GM19035 (cell line): ENCODE results near the gene TPGS1.

Source experiments
- ATAC-seq: cut with Tn5 transposase; IDR thresholded peaks from one replicate; pipeline ENCODE4 v1.9.1; 2021; ENCODE audit not compliant: unreplicated experiment

Gene TPGS1

DNA sequence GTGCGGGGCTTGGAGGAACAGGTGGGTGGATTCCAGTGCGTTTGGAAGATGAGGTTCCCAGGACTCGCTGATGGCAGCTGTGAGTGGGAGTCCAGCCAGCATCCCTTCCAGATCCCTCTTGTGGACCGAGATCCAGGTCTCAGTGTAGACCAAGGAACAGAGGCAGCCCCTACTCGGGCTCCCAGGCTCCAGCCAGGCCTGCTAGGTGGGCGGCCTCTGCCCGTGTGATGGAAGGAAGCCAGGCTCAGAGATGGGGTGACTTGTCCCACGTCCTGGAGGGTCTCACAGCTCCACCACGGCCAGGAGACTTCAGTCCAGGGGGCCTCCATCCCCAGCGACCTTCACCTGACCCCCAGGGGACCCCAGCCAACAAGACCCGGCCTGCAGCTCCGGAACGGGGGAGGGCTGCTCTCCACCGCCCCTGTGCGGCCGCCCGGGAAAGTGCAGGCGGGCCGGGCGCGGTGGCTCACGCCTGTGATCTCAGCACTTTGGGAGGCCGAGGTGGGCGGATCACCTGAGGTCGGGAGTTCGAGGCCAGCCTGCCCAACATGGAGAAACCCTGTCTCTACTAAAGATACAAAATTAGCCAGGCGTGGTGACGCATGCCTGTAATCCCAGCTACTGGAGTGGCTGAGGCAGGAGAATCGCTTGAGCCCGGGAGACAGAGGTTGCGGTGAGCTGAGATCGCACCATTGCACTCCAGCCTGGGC lies 11.7 kb upstream of the TPGS1 start:
- ATAC-seq: no peak

DNA sequence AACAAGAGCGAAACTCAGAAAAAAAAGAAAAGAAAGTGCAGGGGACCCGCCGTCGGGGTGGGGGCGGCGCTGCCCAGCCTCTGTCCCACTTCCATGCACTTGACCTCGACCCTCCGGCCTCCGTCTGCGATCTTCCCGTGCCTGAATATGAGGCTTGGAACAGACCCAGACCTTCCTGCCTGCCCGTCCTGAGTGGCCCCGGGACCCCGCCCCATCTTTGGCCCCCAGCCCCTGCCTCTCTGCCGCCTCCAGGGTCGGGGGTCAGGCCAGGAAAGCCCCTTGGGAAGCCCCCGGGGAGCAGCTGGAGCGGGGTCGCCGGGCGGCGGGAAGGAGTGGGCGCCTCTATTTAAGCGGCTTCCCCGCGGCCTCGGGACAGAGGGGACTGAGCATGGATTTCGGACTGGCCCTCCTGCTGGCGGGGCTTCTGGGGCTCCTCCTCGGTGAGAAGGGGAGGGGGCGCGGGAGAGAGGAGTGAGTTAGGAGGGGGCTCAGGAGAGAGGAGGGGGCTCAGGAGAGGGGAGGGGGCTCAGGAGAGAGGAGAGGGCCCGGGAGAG lies 11.1 kb upstream of the TPGS1 start, which contains the start of gene MADCAM1:
Gene MADCAM1 (plus strand): TSS at position 375 of the 554 bp plus-strand sequence. CDS start 14 bp downstream, at position 389.
- no peak for ATAC-seq

- no peak for ATAC-seq
These were observed 10.3 kb upstream of the TPGS1 start for GRCh38 chr19:496986-497385.

DNA sequence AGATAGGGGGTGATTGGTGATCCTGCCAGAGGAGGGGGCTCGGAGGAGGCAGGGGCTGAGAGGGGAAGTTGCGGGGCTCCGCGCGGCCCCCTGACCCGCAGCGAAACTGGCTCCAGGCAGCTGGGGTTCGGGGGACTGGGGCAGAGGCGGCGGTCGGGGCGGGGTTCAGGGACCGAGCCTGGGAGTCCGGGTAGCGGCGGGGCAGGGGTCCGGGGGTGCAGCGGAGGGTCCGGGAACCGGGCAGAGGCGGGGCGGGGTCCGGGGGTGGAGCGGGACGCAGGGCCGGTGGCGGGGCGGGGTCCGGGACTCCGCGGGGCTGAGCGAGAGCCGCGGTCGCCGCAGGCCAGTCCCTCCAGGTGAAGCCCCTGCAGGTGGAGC lies 9.8 kb upstream of the TPGS1 start:
- no peak for ATAC-seq

DNA sequence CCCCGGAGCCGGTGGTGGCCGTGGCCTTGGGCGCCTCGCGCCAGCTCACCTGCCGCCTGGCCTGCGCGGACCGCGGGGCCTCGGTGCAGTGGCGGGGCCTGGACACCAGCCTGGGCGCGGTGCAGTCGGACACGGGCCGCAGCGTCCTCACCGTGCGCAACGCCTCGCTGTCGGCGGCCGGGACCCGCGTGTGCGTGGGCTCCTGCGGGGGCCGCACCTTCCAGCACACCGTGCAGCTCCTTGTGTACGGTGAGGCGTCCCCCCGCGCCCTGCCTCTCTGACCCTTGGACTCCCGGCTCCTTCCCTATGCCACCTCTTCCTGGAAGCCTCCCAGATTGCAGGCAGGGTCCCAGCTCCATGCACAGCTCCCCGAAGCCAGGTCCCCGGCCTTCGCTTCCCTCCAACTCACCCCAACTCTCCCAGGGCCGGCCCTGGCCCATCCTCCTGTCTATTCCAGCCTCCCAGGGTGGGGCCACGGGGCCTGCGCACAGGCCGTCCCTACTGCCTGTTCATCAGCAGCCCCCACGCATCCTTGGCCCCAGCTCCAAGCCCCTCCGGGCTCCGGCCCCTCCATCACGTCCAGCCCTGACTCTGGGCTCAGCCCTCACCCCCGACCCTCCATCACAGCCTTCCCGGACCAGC lies 9.3 kb upstream of the TPGS1 start:
- no peak for ATAC-seq

DNA sequence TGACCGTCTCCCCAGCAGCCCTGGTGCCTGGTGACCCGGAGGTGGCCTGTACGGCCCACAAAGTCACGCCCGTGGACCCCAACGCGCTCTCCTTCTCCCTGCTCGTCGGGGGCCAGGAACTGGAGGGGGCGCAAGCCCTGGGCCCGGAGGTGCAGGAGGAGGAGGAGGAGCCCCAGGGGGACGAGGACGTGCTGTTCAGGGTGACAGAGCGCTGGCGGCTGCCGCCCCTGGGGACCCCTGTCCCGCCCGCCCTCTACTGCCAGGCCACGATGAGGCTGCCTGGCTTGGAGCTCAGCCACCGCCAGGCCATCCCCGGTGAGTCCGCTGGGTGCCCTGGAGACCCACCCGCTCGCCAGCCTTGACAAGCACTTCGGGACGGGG lies 8.8 kb upstream of the TPGS1 start:
- ATAC-seq: no peak

DNA sequence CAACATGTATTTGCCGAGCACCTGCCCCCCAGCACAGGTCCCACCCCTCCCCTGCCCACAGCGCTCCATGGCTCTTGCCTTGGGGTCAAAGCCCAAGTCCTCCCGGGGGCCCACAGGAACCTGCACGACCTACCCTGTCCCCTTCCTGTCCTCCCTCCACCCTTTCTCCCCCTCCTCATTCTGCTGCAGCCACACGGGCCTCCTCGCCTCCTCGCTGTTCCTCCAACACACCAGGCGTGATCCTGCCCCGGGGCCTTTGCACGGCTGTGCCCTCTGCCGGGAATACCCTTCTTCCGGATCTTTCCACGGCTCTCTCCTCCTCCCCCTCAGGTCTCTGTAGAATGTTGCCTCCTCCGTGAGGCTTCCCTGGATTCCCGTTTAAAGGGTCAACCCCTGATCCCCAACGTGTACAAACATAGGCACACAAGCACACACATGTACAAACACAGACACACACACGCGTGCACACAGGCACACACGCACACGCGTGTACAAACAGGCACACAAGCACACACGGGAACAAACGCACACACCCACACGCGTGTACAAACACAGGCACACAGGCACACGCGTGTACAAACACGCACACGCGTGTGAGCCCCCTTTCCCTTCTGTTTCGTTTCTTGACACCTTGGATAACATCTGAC lies 8.2 kb upstream of the TPGS1 start:
- no peak for ATAC-seq

GRCh38 chr19:501646-502045 lies 5.7 kb upstream of the TPGS1 start:
- no peak for ATAC-seq

DNA sequence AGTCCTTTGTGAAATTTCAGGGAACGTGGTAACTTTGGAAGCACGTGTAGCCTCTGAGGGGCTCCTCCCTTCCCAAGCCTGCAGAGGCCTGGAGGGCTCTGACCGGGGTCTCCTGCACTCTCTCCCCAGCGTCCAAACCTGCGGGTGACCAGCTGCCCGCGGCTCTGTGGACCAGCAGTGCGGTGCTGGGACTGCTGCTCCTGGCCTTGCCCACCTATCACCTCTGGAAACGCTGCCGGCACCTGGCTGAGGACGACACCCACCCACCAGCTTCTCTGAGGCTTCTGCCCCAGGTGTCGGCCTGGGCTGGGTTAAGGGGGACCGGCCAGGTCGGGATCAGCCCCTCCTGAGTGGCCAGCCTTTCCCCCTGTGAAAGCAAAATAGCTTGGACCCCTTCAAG lies 2.7 kb upstream of the TPGS1 start:
- no peak for ATAC-seq

- ATAC-seq: peak; percentile 66
These were observed 652 bp upstream of the TPGS1 start for GRCh38 chr19:506404-507285.

DNA sequence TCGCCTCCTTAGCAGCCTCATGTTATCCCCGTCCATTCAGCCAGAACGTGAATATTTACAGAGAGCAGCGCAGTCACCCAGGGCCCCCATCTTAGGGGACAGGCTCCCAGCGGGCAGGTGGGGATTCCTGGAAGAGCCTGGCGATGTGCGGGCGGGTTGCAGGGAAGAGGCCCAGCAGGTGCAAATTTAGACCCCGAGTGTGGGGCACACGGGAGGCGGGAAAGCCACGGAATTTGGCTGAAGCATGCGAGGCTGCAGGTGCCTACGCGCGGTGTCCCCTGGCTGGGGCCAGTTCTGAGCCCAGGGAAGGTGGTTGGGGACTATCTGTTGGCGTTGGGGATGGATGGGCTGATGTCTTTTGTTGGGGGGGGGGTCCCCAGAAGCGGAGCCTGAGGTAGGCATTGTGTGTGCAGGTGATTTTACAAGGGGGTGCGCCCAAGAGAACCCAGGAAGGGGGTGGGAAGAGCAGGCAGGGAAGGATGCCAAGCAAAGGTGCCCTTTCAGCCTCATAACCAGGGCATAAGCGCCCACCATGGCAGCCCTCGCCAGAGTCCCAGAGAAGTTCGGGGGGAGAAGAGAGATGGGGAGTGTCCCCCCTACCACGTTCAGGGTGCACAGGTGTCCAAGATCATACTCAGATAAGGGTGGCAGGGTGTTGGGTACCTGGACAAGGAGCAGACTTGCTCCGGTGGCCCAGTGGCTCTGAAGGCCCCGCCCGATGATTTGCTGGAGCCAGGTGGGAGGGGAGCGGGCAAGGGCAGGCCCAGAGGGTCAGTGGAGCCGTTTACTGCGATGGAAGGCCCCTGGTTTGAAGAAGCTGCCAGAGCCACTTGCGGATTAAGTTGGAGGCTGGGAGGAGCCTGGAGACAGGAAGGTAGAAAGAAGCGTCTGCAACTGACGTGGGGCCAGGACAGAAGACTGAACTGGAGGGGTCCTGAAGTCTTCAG lies 1.2 kb downstream of the TPGS1 start:
- no peak for ATAC-seq

DNA sequence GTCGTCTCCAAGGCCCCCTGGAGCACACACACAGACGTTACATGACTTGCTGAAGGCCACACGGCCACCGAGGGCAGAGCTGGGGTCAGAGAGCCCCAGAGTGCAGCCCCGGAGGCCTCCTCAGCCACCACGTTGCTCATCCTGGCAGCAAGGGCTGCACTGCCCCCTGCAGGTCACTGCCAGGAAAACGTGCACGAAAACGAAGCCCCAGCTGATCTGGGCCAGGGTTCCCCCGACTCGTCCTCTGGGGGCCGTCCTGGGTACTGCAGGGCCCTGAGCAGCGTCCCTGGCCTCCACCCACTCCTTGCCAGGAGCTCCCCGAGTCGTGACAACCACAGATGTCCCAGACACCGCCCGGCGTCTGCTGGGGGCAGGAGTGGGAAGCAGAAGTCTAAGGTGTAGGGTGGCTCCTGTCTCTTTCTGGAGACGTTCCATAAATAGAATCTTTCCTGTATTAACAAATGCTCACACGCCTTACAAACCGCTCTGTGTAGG lies 3.4 kb downstream of the TPGS1 start:
- no peak for ATAC-seq

DNA sequence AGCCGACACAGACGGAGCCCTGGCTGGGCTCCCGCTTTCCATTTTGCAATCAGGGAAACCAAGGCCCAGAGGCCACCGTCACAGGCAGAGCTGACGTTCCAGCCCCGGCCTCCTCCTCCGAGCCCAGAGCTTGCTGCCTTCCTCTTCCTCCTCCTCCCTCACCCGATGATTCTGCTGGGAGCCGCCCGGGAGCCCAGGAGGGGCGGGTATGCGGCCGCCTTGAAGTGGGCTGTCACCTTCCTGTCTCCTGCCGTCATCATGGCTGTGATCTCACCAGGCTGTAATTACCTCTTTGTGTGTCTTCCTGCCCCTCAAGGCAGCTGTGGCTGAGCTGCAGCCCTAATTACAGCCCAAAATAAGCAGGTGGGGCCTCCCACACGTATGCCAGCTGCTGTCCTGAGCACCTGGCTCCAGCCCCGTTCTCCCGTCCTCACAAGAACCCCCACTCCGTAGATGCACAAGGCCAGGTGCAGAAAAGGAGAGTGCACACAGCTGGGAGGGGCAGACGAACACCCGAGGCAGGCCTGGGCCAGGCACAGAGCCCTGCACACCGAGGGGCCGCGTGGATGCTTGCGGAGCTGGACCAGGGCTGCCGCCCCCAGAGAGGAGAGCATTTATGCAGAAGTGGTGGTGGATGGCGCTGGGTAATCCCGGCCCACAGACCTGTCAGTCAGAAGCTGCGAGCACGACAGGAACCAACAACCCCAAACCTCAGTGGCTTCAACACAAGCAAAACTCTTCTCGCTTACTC lies 4.0 kb downstream of the TPGS1 start:
- ATAC-seq: no peak

- ATAC-seq: no peak
These were observed 5.5 kb downstream of the TPGS1 start for GRCh38 chr19:512547-513365.

DNA sequence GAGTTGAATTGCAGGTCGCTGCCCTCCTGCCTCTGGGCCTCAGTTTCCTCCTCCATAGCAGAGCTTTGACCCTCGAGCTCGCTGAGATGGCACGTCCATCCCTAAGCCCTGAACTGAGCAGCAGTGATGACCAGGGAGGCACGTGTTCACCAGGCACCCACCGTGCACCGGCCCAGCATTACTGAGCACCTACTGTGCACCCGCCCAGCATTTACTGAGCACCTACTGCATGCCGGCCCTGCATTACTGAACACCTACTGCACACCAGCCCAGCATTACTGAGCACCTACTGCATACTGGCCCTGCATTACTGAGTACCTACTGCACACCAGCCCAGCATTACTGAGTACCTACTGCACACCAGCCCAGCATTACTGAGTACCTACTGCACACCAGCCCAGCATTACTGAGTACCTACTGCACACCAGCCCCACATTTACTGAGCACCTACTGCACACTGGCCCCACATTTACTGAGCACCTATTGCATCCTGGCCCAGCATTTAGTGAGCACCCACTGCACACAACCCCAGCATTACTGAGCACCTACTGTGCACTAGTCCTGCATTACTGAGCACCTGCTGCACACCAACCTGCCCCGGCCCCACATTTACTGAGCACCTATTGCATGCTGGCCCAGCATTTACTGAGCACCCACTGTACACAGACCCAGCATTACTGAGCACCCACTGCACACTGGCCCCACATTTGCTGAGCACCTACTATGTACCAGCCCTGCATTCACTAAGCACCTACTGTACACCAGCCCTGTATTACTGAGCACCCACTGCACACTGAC lies 6.3 kb downstream of the TPGS1 start:
- ATAC-seq: no peak

GRCh38 chr19:514166-514663 lies 6.9 kb downstream of the TPGS1 start:
- ATAC-seq: no peak
